B cell (primary cell): ENCODE measurements around the gene FERMT3. TPM values are rescaled to one million over a fixed set of nuclear protein-coding genes. Genes with fewer than 3 reads are reported as not detected.

Experiments
- ATAC-seq: fragments of 200-7000 bp; cut with Tn5 transposase; one replicate; pipeline ENCODE4 v1.10.0; 2021; ENCODE audit warnings: low read depth, mild to moderate bottlenecking, moderate number of reproducible peaks, moderate library complexity
- CTCF ChIA-PET: fragments of 350-600 bp; sonication (Branson Sonifier 250); formaldehyde crosslinking; loops from one replicate; lab custom pipeline; 2021; ENCODE audit warnings: antibody characterized with exemption, inconsistent platforms; lab: Charles Lee
- POLR2A ChIA-PET: fragments of 350-600 bp; sonication (Branson Sonifier 250); formaldehyde crosslinking; loops from one replicate; lab custom pipeline; 2021; ENCODE audit warnings: antibody characterized with exemption; lab: Charles Lee
- DNase-seq: peaks from one replicate; pipeline ENCODE4 v3.0.0; 2013
- H2AFZ ChIP-seq: 2 replicates; pipeline ENCODE4 v1.6.1; 2012; ENCODE audit warnings: mild to moderate bottlenecking, low read depth, low read length; ENCODE audit not compliant: insufficient read depth, poor library complexity, severe bottlenecking
- H3K27ac ChIP-seq, 2 donors: 1 replicate in 1 of 2; 2 replicates in 1 of 2; pipeline ENCODE4 v1.5.1; 2012 to 2013; ENCODE audit warnings: low read length in 2 of 2, mild to moderate bottlenecking in 2 of 2, moderate library complexity in 1 of 2
- H3K27me3 ChIP-seq, 4 experiments: fragments of 200-600 bp in 1 of 4; sonication (generic) in 1 of 4; replicated peaks in 1 of 4; 1 replicate in 2 of 4; 2 replicates in 2 of 4; pipeline versions ENCODE4 v1.6.1 to v1.7.0; 2013 to 2016; ENCODE audit warnings: low read length in 3 of 4, mild to moderate bottlenecking in 2 of 4, mixed read lengths in 1 of 4, moderate library complexity in 1 of 4; ENCODE audit not compliant: insufficient read depth in 4 of 4, control insufficient read depth in 3 of 4; ENCODE audit errors: control extremely low read depth in 1 of 4
- H3K36me3 ChIP-seq, 2 experiments: replicated peaks in 1 of 2; 1 replicate in 1 of 2; 2 replicates in 1 of 2; pipeline versions ENCODE4 v1.6.1 to v1.7.1; 2013; ENCODE audit warnings: low read length in 1 of 2; ENCODE audit not compliant: insufficient read depth in 2 of 2, control insufficient read depth in 1 of 2; ENCODE audit errors: control extremely low read depth in 1 of 2, extremely low read depth in 1 of 2
- H3K4me1 ChIP-seq, 2 donors: fragments of 200-600 bp in 1 of 2; sonication (generic) in 1 of 2; 1 replicate in 1 of 2; 2 replicates in 1 of 2; pipeline versions ENCODE4 v1.5.1 to v1.6.1; 2013 to 2017; ENCODE audit warnings: low read length in 2 of 2; ENCODE audit not compliant: control insufficient read depth in 2 of 2, insufficient read depth in 2 of 2
- H3K4me2 ChIP-seq: replicated peaks from 2 replicates; pipeline ENCODE3; 2012; ENCODE audit warnings: mild to moderate bottlenecking, low read depth, low read length; ENCODE audit not compliant: poor library complexity, severe bottlenecking
- H3K4me3 ChIP-seq, 5 experiments: fragments of 200-600 bp in 1 of 5; sonication (generic) in 1 of 5; 1 replicate in 3 of 5; 2 replicates in 2 of 5; pipeline versions ENCODE4 v1.5.1 to v1.7.0; 2011 to 2016; ENCODE audit warnings: low read length in 4 of 5, mild to moderate bottlenecking in 4 of 5, low read depth in 2 of 5, control low read depth in 1 of 5, moderate library complexity in 1 of 5; ENCODE audit not compliant: insufficient read depth in 1 of 5; ENCODE audit errors: control extremely low read depth in 1 of 5, extremely low read depth in 1 of 5
- H3K79me2 ChIP-seq: fragments of 200-600 bp; sonication (generic); one replicate; pipeline ENCODE4 v1.6.0; 2016; ENCODE audit warnings: low read length; ENCODE audit not compliant: control insufficient read depth, insufficient read depth
- H3K9ac ChIP-seq: fragments of 200-600 bp; sonication (generic); 2 replicates; pipeline ENCODE4 v1.6.1; 2017; ENCODE audit warnings: mild to moderate bottlenecking, low read length, moderate library complexity
- H3K9me3 ChIP-seq, 3 donors: one replicate each; pipeline versions ENCODE4 v1.6.1 to v1.7.1; 2013; ENCODE audit warnings: low read length in 2 of 3; ENCODE audit not compliant: control insufficient read depth in 2 of 3, insufficient read depth in 1 of 3; ENCODE audit errors: control extremely low read depth in 1 of 3
- H4K20me1 ChIP-seq: 2 replicates; pipeline ENCODE4 v1.6.0; 2012; ENCODE audit warnings: mild to moderate bottlenecking, low read length; ENCODE audit not compliant: insufficient read depth, control insufficient read depth, poor library complexity, severe bottlenecking
- H3K27ac Mint-ChIP-seq: one replicate; pipeline ENCODE4 v1.8.0; 2021; ENCODE audit warnings: mixed read lengths
- H3K27me3 Mint-ChIP-seq: one replicate; pipeline ENCODE4 v1.8.0; 2021; ENCODE audit warnings: mixed read lengths
- H3K4me1 Mint-ChIP-seq: one replicate; pipeline ENCODE4 v1.8.0; 2021; ENCODE audit warnings: mixed read lengths
- H3K4me3 Mint-ChIP-seq: one replicate; pipeline ENCODE4 v1.8.0; 2021; ENCODE audit warnings: mixed read lengths
- H3K9me3 Mint-ChIP-seq: one replicate; pipeline ENCODE4 v1.8.0; 2022; ENCODE audit warnings: mixed read lengths; ENCODE audit not compliant: insufficient read depth
- EZH2 ChIP-seq: IDR thresholded peaks from 2 replicates; pipeline ENCODE4 v1.6.1; 2012; ENCODE audit warnings: borderline replicate concordance, low read depth, mild to moderate bottlenecking, moderate library complexity, low read length; ENCODE audit not compliant: insufficient read depth, poor library complexity, severe bottlenecking
- WGBS: methylation state at CpG from one replicate; pipeline ENCODE4 v1.1.5; 2013; ENCODE audit warnings: missing lambda C conversion rate; ENCODE audit not compliant: insufficient coverage; 5-methylcytosine and 5-hydroxymethylcytosine counted together
- intact Hi-C: fragments of 100-400 bp; cut with micrococcal nuclease; formaldehyde crosslinking; loops from one replicate; pipeline ENCODE4 v1.10.0; 2022
- polyA plus RNA-seq: library from polyadenylated mRNA; depleted of rRNA; stranded (reverse); fragments of >200 nt; gene quantifications from 2 replicates; pipeline ENCODE4 v1.2.3, GENCODE V29; 2012
- total RNA-seq, 2 donors: library from RNA; stranded (reverse); fragments of 120-200 nt in 1 of 2; gene quantifications; 1 replicate in 1 of 2; 2 replicates in 1 of 2; pipeline versions ENCODE4 v1.2.3 to v1.2.4, GENCODE V29; 2013 to 2022
- TF ChIP-seq, protein P1 (sequence below): fragments of 200-600 bp; IDR thresholded peaks from one replicate; pipeline ENCODE4 v1.8.0; 2022; ENCODE audit warnings: antibody characterized with exemption, mild to moderate bottlenecking

The FERMT3 gene
- total and polyA plus RNA-seq, 2 donors (not counting 1 experiment from before 2014, with no cell fraction given), result 96.2 to 170 TPM

- H3K27me3 ChIP-seq, result no peaks in the 10 kb centered on the region
- peaks cover 9% of the 10 kb centered on the region for H3K79me2 ChIP-seq
- DNase-seq (no peak), ATAC-seq (no peak)
- H3K9ac ChIP-seq, result no peak overlapping the region
- no peak overlapping the region for H3K27ac ChIP-seq
- ChIA-PET CTCF (interaction anchor here (0.9 to 10.4 kb wide), 8 partner anchors 10 to 112 kb away, joined by 3 to 141 read pairs (median 5); partner anchors contain the start of genes FERMT3, NUDT22 and TRPT1), POLR2A (interaction anchor here (0.6 to 3.4 kb wide), 5 partner anchors 10 to 38 kb away, joined by 3 to 22 read pairs (median 4); partner anchors contain the start of genes NUDT22 and TRPT1)
- Mint-ChIP-seq H3K27me3 (no peaks in the 10 kb centered on the region), H3K27ac (peak overlapping the region; percentile 65), H3K4me1 (peaks cover 54% of the 10 kb centered on the region), H3K4me3 (peak overlapping the region; percentile 66), H3K9me3 (no peaks in the 10 kb centered on the region)
- H3K4me3 ChIP-seq, result no peak overlapping the region
- H3K4me2 ChIP-seq, result no peak overlapping the region
- H2AFZ ChIP-seq, result no peak overlapping the region
- H3K9me3 ChIP-seq, result no peaks in the 10 kb centered on the region
- intact Hi-C loops, result no loop called here
- peaks cover 0 to 18% of the 10 kb centered on the region in 2 experiments for H3K36me3 ChIP-seq
- no peak for TF ChIP-seq EZH2
- TF ChIP-seq, protein P1, sequence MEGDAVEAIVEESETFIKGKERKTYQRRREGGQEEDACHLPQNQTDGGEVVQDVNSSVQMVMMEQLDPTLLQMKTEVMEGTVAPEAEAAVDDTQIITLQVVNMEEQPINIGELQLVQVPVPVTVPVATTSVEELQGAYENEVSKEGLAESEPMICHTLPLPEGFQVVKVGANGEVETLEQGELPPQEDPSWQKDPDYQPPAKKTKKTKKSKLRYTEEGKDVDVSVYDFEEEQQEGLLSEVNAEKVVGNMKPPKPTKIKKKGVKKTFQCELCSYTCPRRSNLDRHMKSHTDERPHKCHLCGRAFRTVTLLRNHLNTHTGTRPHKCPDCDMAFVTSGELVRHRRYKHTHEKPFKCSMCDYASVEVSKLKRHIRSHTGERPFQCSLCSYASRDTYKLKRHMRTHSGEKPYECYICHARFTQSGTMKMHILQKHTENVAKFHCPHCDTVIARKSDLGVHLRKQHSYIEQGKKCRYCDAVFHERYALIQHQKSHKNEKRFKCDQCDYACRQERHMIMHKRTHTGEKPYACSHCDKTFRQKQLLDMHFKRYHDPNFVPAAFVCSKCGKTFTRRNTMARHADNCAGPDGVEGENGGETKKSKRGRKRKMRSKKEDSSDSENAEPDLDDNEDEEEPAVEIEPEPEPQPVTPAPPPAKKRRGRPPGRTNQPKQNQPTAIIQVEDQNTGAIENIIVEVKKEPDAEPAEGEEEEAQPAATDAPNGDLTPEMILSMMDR, result no peak
- H4K20me1 ChIP-seq, result peaks cover 7% of the 10 kb centered on the region
- 86% methylated on average over 3 of the region's 8 CpGs for WGBS
- peaks cover 28 to 65% of the 10 kb centered on the region in 2 donors for H3K4me1 ChIP-seq
Measured at GRCh38 chr11:64243236-64243854, 36.8 kb downstream of the FERMT3 start.

DNA sequence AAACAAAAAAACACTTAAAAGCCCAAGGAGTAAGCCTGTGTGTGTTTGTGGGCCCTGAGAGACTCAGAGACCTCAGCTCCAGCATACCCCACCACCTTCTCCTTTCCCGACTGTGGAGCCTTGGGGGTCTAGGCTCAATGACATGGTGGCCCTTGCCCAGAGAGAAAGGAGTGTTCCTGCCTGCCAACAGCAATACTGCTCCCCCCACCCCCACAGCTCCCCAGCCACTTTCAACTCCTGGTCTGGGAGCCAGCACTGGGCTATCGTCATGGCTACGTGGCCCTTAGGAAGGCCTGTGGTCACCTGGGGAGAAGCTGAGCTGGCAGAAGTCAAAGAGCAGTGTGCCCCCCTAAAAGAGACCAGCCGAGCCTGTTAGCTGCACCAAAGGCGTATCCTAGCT lies 37.6 kb downstream of the FERMT3 start:
- peaks cover 9% of the 10 kb centered on the region for H3K79me2 ChIP-seq
- H3K27me3 ChIP-seq, result no peaks in the 10 kb centered on the region
- ATAC-seq, result no peak
- H3K36me3 ChIP-seq, result peaks cover 0 to 11% of the 10 kb centered on the region in 2 experiments
- H3K9me3 ChIP-seq, result no peaks in the 10 kb centered on the region
- H3K4me3 ChIP-seq, result no peak overlapping the region
- ChIA-PET CTCF (interaction anchor here (1.0 to 10.4 kb wide), 7 partner anchors 11 to 57 kb away, joined by 3 to 141 read pairs (median 5); partner anchors contain the start of genes FERMT3, NUDT22 and TRPT1), POLR2A (interaction anchor here (0.6 to 3.4 kb wide), 8 partner anchors 10 to 1409 kb away, joined by 3 to 22 read pairs (median 4); partner anchors contain the start of genes NUDT22, TRPT1 and VEGFB)
- H3K27me3 Mint-ChIP-seq, result no peaks in the 10 kb centered on the region
- DNase-seq, result no peak
- no peak overlapping the region for H3K4me2 ChIP-seq
- no peak overlapping the region for H3K9ac ChIP-seq
- WGBS, result 90% methylated on average over 3 of the region's 5 CpGs
- H3K4me1 ChIP-seq, result peaks cover 28 to 57% of the 10 kb centered on the region in 2 donors
- TF ChIP-seq, protein P1, result no peak
- no peak for TF ChIP-seq EZH2
- H3K27ac Mint-ChIP-seq, result peak overlapping the region; percentile 53
- intact Hi-C loops, result no loop called here
- no peak overlapping the region for H3K27ac ChIP-seq
- H2AFZ ChIP-seq, result no peak overlapping the region
- peaks cover 7% of the 10 kb centered on the region for H4K20me1 ChIP-seq
- H3K9me3 Mint-ChIP-seq, result no peaks in the 10 kb centered on the region
- H3K4me3 Mint-ChIP-seq, result peak overlapping the region; percentile 39
- H3K4me1 Mint-ChIP-seq, result peaks cover 46% of the 10 kb centered on the region
